Coronary artery (tissue), 2 donors: Measurements from ENCODE around the gene OR10R2.

Experiments used
- DNase-seq: peaks from one replicate; pipeline ENCODE4 v3.0.0-alpha.2; 2017; ENCODE audit warnings: low spot score
- H3K27ac ChIP-seq, 2 donors: fragments of 200-600 bp; sonication (generic); one replicate each; pipeline ENCODE4 v1.5.1; 2016 to 2019
- H3K4me3 ChIP-seq: fragments of 200-600 bp; sonication (generic); 2 replicates; pipeline ENCODE4 v1.5.1; 2016; ENCODE audit warnings: mild to moderate bottlenecking, moderate library complexity
- TF ChIP-seq, protein P1 (sequence below): fragments of 200-600 bp; sonication (generic); IDR thresholded peaks from one replicate; pipeline ENCODE4 v1.5.1; 2019; ENCODE audit warnings: antibody characterized with exemption

Gene OR10R2

DNA sequence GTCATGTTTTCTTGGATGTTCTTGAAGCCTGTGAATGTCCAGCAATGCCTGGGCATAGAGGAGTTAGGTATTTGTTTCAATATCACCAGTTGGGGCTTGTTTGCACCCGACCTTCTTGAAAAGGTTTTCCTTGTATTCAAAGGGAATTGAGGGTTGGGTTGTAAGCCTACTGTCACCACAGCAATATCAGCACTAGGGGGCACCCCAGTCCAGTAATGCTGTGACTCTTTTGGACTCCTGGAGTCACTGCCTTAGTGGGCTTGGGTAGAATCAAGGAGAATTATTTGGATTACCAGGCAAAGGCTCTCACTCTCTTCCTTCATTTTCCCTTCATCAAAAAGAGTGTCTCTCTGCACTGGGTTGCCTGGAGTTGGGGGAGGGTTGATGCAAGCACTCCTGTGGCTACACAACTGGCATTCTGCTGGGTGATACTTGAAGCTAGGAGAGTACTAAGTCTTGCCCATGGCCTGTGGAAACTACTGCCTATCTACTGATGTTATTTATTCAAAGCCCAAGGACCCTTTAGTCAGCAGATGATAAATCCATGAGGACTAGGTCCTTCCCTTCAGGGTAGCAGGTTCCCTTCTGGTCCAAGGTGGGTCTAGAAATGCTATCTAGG, 34.5 kb downstream of the OR10R2 start:
- DNase-seq = no peak
- TF ChIP-seq, protein P1, sequence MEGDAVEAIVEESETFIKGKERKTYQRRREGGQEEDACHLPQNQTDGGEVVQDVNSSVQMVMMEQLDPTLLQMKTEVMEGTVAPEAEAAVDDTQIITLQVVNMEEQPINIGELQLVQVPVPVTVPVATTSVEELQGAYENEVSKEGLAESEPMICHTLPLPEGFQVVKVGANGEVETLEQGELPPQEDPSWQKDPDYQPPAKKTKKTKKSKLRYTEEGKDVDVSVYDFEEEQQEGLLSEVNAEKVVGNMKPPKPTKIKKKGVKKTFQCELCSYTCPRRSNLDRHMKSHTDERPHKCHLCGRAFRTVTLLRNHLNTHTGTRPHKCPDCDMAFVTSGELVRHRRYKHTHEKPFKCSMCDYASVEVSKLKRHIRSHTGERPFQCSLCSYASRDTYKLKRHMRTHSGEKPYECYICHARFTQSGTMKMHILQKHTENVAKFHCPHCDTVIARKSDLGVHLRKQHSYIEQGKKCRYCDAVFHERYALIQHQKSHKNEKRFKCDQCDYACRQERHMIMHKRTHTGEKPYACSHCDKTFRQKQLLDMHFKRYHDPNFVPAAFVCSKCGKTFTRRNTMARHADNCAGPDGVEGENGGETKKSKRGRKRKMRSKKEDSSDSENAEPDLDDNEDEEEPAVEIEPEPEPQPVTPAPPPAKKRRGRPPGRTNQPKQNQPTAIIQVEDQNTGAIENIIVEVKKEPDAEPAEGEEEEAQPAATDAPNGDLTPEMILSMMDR = no peak
- H3K27ac ChIP-seq = no peak overlapping the region
- H3K4me3 ChIP-seq = no peak overlapping the region

DNA sequence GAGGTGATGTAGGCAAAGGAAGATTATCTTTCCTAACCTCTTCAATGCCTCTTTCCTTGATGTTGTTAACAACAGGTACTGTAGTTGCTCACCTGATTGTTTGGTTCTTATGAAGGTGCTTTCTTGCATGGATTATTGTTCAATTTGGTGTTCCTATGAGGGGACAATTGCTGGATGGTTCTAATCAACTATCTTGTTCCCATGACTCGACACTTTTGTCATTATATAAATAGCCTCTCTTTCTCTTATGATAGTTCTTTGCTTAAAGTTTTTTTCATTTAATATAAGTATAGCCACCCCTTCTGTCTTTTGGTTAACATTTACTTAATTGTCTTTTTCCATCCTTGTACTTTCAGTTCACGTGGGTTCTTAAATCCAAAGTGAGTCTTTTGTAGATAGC, 35.5 kb downstream of the OR10R2 start:
- Histone ChIP-seq H3K27ac (no peak overlapping the region), H3K4me3 (no peak overlapping the region)
- TF ChIP-seq, protein P1 = no peak
- DNase-seq = no peak

DNA sequence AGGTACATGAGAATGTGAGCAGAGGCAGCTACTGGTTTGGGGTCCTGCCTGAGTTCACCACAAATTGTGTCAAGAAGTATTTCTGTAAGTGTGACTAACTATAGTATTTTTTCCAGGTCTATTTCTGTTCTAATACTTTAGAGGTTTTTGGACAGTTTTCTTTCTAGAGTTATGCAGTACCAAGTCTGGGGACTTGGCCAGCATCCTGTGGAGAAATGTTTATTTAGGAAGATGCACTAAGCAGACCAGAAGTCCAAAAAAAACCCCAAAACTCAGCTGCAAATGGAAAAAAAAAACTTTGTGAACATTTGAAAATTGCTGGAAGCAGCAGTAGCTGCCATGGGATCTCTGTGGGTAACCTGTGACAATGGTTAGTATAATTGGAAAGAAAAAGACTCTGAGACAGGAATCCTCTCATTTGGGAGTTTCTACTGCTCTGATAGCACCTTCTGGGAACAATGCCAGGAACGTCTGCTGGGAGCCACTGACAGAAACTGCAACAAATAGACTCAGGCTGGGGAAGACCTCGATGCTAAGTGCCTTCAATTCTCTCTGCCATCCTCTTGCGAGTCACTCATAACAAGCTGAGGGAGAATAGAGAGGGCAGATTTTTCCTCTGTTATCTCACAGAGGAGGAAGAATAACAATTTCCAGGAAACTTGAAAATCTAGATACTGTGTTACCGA, 37.6 kb downstream of the OR10R2 start:
- no peak for DNase-seq
- no peak overlapping the region for H3K27ac ChIP-seq
- TF ChIP-seq, protein P1 = no peak
- H3K4me3 ChIP-seq = no peak overlapping the region

DNA sequence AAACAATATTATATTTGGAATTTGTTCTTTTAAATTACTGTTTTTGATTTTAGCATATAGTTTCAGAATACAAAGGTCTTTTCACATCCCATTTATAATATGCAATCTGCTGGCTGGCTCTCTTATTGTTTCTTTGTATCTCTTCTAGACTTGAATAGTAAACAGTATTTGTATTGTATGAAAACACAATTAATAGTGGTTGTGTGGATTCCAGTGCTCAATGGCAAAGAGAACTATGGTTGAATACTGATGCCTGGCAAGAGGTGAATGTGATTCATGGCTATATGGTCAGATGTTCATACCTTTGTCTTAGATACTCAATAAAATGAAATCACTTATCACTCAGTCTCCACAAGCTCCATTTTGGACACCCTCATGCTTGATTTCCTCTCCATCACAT, 44.9 kb downstream of the OR10R2 start:
- no peak overlapping the region for H3K27ac ChIP-seq
- TF ChIP-seq, protein P1 = no peak
- H3K4me3 ChIP-seq = no peak overlapping the region
- DNase-seq = no peak

DNA sequence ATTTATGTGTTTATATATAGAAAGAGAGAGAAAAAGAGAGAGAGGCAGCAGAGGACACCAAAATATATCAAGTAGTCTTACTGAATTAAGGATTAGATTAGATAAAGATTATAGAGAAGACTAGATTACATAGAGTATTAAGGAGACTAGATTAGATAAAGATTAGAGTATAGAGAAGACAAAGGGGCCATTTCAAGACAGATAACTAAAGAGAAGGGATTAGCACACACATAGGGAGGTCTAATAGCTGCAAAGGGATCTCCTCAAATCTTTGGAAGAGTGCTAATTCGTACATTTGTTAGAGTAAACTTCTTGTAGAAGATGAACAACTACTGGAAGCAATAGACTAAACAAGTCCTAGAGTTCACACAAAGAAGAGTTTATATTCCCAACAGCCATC, 48.0 kb downstream of the OR10R2 start:
- no peak for DNase-seq
- Histone ChIP-seq H3K4me3 (no peak overlapping the region), H3K27ac (no peak overlapping the region)
- TF ChIP-seq, protein P1 = no peak

DNA sequence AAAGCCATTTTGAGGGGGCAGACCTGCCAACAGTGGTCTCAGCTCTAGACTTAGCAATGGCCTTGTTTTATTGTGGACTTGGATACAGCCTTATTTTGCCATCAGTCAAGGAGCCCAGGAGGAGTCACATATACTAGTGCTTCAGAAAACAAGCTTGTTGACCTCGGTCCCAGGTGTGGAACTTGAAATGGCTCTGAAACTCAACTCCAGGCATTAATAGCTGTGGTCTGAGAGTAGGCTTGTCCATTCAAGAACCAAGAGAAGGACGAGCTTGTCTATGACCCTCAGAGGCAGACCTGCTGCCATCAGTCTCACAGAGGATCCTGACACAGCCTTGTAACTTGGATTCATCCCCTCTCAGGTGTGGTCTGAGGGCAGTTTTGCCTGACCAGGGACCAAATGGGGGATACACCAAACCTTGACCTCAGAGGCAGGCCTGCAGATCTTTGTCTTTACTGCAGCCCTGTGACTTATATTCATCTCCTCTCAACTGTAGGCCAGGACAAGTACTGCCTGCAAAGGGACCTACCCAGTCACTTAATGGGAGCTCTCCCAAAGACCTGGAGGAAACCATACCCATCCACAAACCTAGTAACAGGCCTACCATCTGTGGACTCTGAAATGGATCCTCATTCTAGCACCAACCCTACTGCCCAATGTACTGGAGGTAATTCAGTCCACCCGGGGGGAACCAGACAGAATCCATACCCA, 49.1 kb downstream of the OR10R2 start:
- H3K27ac ChIP-seq = no peak overlapping the region
- H3K4me3 ChIP-seq = no peak overlapping the region
- DNase-seq = no peak
- TF ChIP-seq, protein P1 = no peak
